Cardiac fibroblast (primary cell): ENCODE data around the gene CXCR5.

Experiments
- DNase-seq, 2 donors: peaks; one replicate each; pipeline versions ENCODE4 v3.0.0 to v3.0.0-alpha.2; 2010; ENCODE audit warnings: low read depth in 2 of 2
- H3K4me3 ChIP-seq, 2 donors: replicated peaks in 1 of 2; 1 replicate in 1 of 2; 2 replicates in 1 of 2; pipeline ENCODE4 v1.5.1; 2011; ENCODE audit warnings: low read depth in 2 of 2, low read length in 2 of 2, mild to moderate bottlenecking in 2 of 2, moderate library complexity in 1 of 2
- CTCF ChIP-seq: IDR thresholded peaks from one replicate; pipeline ENCODE4 v1.5.1; 2011; ENCODE audit warnings: low read depth, mild to moderate bottlenecking, low read length, inconsistent platforms

The CXCR5 gene

GRCh38 chr11:118876286-118876685, 7.4 kb upstream of the CXCR5 start:
- TF ChIP-seq CTCF, result no peak
- H3K4me3 ChIP-seq, result no peak overlapping the region

DNA sequence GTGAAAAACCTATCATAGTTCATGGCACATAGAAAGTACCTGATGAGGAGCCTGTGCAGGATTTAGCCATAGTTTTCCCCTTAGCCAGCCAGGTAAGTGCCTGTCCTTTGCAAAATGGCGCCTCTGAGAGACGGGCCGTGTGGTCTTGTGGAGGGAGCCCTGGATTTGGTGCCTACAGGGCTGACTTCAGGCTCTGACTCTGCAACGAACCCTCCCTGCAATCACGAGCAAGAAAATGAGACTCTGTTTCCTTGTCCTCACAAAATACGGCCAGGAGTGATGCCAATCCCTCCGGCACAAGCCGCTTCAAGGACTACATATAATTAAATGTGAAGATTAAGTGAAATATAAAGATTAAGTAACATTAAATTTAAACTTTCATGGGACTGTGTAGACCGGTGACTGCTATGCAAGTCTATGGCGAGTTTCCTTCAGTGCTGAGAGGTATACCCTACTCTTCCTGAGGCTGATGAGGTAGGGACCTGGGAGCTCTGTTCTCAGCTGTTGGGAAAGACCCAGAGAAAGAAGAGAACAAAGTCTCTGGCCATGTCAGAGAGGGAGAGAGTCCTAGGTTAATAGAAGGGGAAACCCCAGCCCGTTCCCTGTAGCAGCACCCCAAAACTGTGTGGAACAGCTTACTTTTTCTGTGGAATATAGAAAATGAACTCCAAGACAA, 6.1 kb upstream of the CXCR5 start:
- no peak for DNase-seq
- no peak for TF ChIP-seq CTCF
- H3K4me3 ChIP-seq, result no peak overlapping the region

More at GRCh38 chr11:118876286-118876685, 7.4 kb upstream of the CXCR5 start:
- DNase-seq, result no peak

DNA sequence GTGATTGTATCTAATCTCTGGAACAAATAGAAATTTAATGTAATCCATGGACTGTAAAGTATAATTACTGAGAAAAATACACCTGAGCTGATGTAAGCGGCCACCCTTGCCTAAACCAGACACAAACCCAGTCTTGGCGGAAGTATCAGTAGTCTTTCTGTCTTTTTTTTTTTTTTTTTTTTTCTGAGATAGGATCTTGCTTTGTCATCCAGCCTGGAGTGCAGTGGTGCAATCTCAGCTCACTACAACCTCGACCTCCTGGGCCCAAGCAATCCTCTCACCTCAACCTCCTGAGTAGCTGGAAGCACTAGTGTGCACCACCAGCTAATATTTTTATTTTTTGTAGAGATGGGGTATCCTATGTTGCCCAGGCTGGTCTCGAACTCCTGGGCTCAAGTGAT, 5.5 kb upstream of the CXCR5 start:
- no peak for TF ChIP-seq CTCF
- DNase-seq, result no peak
- H3K4me3 ChIP-seq, result no peak overlapping the region

DNA sequence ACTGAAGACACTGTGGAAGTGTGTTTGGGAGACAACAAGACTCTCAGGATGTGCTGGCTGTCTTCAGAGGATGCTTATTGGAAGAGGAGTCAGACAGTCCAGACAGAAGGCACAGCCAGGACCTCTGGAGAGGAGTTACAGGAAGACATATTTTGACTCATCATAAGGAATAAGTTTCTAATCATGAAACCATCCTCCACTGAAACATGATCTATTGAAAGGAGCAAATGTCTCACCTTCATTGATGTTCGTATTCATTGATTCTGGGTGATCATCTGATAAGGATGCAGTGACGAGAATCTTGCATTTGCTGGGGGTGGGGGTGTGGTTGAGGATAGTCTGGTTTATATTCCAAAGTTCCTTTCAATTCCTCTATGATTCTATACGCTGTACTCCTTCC, 2.5 kb upstream of the CXCR5 start:
- no peak overlapping the region for H3K4me3 ChIP-seq
- DNase-seq, result no peak
- TF ChIP-seq CTCF, result no peak

GRCh38 chr11:118882491-118882890, 1.2 kb upstream of the CXCR5 start:
- H3K4me3 ChIP-seq, result no peak overlapping the region
- no peak for TF ChIP-seq CTCF
- no peak for DNase-seq

GRCh38 chr11:118883004-118883367, 706 bp upstream of the CXCR5 start:
- DNase-seq, result no peak
- no peak for TF ChIP-seq CTCF
- no peak overlapping the region for H3K4me3 ChIP-seq

DNA sequence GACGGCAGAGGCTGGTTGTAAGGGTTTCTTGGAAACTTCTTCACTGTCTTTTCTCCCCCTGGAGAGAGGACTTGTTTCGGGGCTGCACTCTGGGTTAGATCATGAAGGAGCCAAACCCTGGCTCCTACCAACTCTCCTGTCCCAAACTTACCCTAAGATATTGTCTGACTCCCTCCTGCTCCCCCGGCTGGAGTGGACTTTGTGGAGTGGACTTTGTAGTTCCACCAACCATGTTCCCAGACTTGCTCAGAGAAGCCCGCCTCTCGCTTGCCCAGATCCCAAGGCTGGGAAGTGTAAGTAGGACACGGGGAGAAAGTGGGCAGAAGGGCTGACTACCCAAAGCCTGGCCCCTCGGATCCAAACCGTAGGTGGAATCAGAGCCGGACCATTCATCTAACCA, 1.2 kb downstream of the CXCR5 start:
- DNase-seq, result no peak
- TF ChIP-seq CTCF, result no peak
- H3K4me3 ChIP-seq, result no peak overlapping the region
